K562 (cell line): ENCODE data around the gene HELLS.

Experiments
- MGA ChIP-seq: fragments of 450-650 bp; IDR thresholded peaks from 2 replicates; pipeline ENCODE4 v1.6.1; 2016; ENCODE audit warnings: mild to moderate bottlenecking, moderate library complexity
- TEAD2 ChIP-seq: fragments of 450-650 bp; IDR thresholded peaks from 2 replicates; pipeline ENCODE4 v1.6.1; 2016; ENCODE audit warnings: missing genetic modification characterization, control low read depth, missing compliant biosample characterization

DNA sequence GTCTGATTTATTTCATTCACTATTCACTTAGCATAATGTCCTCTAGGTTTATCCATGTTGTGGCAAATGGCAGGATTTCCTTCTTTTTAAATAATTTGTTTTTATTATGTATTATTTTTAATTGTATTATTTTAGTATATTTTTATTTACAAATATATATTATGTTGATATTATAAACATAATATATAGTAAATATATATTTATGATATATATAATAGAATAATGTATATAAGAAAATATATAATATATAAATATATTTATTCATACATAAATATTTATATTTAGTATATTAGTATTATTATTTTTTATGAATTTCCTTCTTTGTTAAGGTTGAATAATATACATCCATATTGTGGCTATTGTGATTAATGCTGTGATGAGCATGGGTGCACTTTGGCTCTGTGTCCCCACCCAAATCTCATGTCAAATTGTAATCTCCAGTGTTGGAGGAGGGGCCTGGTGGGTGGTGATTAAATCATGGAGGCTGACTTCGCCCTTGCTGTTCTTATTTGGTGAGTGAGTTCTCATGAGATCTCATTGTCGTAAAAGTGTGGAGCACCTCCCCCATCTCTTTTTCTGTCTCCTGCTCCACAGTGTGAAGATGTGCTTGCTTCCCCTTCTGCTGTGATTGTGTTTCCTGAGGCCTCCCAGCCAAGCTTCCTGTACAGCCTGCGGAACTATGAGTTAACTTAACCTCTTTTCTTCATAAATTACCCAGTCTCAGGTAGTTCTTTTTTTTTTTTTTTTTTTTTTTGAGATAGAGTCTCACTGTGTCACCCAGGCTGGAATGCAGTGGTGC lies 85.7 kb downstream of the HELLS start:
- no peak for TF ChIP-seq MGA
- no peak for TF ChIP-seq TEAD2 (tag)
